SK-N-SH (cell line): ENCODE data around the gene C17orf67.

Experiments
- CTCF ChIP-seq: fragments of 200-600 bp; sonication (generic); IDR thresholded peaks from 2 replicates; pipeline ENCODE4 v1.6.1; 2017; ENCODE audit warnings: antibody characterized with exemption, mild to moderate bottlenecking, moderate library complexity
- EZH2phosphoT487 ChIP-seq: fragments of 200-600 bp; sonication (generic); IDR thresholded peaks from 2 replicates; pipeline ENCODE4 v1.6.1; 2017; ENCODE audit warnings: low read depth, mixed run types, mild to moderate bottlenecking, antibody characterized with exemption, moderate library complexity, borderline replicate concordance
- GABPA ChIP-seq: IDR thresholded peaks from 2 replicates; pipeline ENCODE4 v1.4.0; 2012; ENCODE audit warnings: low read depth, mild to moderate bottlenecking
- MAX ChIP-seq: IDR thresholded peaks from 2 replicates; pipeline ENCODE4 v1.4.0; 2012; ENCODE audit warnings: low read depth
- MEF2A ChIP-seq: IDR thresholded peaks from 2 replicates; pipeline ENCODE4 v1.4.0; 2012; ENCODE audit warnings: low read depth, borderline replicate concordance
- POLR2AphosphoS5 ChIP-seq: IDR thresholded peaks from 2 replicates; pipeline ENCODE4 v1.6.1; 2012; ENCODE audit warnings: low read depth, low read length
- TEAD4 ChIP-seq: IDR thresholded peaks from 2 replicates; pipeline ENCODE4 v1.4.0; 2012; ENCODE audit warnings: mild to moderate bottlenecking, borderline replicate concordance; ENCODE audit not compliant: insufficient read depth
- ZBTB33 ChIP-seq: IDR thresholded peaks from 2 replicates; pipeline ENCODE4 v1.4.0; 2012; ENCODE audit warnings: low read depth, borderline replicate concordance

GRCh38 chr17:56793531-56793930, 40.2 kb downstream of the C17orf67 start:
- TF ChIP-seq POLR2AphosphoS5 (no peak), CTCF (no peak), MAX (no peak), EZH2phosphoT487 (no peak), ZBTB33 (no peak), TEAD4 (no peak), MEF2A (no peak), GABPA (no peak)
